Islet precursor cell (in vitro differentiated cells): Measurements from ENCODE around the gene CHRM3.
"Not testable (repeated sequence)": the region's sequence is repeated elsewhere in the genome, so short reads cannot be mapped to it uniquely, and the experiment has no call there.

Experiments
- DNase-seq: peaks from one replicate; pipeline ENCODE4 v3.0.0-alpha.2; 2018

The CHRM3 gene

DNA sequence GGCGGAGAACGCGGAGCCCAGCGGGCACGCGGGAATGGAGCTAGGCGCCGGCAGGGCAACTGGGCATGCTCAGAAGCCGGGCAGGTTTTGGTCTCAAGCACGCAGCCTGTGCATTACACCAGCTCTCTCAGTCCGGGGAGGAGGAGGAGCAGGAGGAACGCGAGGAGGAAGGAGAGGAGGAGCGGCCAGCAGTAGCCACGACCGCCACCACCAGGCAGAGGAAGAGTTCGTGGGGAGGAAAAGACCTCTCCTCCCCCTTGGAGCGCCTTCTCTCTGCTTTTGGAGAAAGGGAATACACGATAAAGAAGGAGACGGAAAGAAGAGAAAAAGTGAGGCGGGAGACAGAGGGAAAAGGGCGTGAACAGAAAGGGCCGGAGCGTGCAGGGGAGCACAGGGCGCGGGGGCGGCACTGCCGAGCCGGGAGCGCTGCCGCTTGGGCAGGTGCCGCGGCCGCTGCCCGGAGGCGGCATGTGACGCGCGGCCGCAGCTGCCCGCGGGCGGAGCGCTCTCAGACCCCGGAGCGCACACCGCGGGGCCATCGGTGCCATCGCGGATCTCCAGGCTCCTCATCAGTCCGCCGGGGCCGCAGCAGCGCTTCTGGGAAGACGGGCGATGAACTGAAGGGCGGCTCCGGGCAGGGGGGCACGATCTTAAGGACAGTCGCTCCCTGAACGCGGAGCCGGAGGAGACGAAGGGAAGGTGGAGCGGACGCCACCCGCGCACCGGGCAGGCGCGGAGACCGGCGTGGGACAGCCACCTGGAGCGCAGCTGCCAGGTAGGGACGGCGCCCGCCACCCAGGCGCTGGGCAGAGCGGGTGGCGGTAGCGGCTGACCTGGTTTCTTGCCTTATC, at the start of gene CHRM3:
CHRM3 (plus strand) TSS at position 116 of the 851 bp plus-strand sequence. CDS start 520,884 bp downstream, outside the sequence.
- DNase-seq = peak; percentile 90

DNA sequence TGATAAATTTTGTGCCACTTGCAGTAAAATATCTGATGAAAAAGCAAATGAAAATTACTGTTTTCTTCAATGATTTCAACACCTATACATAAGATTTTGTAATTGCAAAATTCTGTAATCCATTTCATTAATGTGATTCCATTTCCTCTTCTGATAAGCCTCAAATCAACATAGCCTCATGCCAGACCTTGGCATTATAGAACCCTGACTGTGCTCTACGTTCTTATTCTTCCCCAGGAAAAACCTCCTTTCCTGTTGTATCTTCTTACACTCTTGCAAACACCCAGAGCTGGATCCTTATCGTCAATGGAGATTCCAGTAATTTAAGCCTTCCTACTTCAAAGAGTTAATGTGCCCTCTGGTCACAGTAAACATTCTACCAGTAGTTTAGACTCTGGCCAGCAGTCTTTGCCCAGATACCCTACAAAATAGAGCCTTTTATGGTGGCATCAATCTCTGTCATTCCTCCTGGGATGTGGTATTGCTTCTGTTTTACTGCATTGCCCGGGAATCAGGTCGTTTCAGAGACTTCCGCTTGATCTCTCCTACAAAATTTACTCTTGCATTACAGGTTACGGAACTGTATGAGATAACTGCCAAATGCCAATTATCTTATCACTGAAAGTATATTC, 48.5 kb upstream of the CHRM3 start:
- DNase-seq = peak; percentile 60

DNA sequence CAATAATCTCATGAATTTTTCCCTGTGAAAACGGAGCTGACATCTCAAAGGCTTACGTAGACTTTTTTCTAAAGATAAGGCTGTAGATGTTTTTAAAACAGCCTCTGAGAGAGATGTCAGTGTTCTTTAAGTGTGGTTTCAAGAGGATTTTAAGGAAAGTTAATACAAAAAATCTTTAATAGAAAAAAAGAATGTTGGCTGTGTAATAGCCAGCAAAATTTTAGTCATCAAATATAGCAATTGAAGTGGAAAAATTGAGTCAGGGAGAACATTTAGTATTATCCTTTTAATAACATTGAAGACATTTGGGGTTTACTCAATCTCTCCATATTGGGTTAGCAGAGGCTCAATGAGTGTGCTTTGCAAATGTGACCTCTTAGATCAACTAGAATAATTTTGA, 38.6 kb upstream of the CHRM3 start:
- no peak for DNase-seq

DNA sequence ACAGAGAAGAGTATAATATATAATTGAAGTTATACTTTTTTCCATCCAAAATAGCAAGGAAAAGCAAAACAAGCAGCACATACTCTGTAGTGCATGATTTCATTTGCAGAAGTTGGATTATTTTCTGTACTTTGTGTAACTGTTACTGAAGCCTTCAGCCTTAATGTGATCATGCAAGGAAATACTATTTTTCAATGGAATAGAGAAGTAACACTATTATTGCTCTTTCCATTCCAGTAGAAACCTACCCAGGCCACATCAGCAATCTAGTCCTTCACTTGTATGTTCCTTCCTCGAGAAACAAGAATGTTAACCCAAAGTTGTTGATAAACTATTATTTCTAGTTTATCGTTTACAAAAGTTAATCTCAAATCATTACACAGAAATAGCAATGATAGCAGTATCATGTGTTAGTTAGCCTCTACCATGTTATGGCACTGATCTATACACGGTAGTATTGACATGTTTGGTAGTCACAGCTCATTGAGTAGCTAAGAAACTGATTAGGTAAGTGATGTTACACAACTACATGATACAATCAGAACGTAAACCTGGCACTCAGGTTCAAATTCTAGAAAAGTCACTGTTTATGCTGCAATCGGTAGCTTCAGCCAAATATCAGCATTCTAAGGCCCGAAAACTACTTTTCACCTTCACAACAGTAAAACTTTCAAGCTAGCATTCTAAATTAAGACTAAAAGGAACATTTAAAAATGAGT, 37.6 kb upstream of the CHRM3 start:
- DNase-seq = no peak

DNA sequence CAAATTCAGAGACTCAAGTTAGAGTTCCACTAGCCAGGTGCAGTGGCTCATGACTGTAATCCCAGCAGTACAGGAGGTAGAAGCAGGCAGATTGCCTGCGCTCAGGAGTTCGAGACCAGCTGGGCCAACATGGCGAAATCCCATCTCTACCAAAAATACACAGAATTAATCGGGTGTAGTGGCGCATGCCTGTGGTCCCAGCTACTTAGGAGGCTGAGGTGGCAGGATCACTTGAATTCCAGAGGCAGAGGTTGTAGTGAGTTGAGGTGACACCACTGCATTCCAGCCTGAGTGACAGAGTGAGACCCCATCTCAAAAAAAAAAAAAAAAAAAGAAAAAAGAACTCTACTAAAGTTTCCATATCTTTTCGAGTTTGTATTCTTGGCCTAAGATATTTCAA, 36.7 kb upstream of the CHRM3 start:
- peak; percentile 54 for DNase-seq

DNA sequence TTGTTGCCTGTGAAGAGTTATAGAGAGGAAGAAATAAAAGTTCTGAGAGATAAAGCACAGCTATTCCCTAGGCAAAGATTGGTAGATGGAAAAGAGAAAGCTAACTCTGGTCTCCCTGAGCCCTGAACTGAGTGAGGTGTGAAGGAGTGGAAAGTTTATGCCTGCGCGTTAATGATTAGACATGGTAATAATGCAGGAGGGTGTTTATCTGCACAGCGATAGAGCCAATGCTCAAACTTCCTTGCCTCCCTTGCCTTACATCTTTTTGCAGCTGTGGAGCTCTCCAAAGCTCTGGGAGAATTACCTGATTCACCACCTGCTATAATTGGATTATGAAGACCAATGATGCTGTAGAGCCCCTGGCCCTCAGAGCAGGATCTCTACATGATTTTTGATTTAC, 32.8 kb upstream of the CHRM3 start:
- DNase-seq = no peak

DNA sequence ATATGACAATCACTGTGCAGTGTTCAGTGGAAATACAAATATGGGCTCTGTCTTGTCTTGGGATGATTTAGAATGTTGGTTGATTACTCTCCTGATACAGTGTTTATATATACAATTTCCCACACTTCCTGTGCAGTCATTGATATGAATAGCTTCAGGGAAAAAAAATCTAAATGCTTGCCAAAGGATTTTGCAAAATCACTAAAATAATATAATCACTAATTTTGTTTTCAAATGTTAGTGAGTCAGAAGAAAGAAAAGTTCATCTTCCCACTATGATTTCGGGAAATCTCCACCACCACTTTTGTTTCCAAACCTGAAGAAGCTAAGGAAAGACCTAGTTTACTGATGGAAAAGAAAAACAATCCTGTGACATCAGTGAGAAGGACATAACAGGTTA, 32.1 kb upstream of the CHRM3 start:
- no peak for DNase-seq

DNA sequence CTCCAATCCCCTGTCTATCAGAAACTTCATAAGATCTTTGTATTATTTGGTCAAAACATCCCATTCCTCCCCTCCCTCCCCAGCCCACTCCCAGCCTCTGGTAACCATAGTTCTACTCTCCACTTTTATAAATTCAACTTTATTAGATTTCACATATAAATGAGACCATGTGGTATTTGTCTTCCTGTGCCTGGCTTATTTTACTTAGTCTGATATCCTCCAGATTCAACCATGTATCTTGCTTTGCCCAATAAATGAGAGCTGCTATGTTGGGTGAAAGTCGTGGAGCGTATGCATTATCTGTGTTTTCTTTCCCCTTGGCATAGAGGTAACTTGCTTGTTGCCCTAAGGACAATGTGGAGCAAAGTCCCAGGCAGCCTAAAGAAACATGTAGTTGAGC, 28.5 kb upstream of the CHRM3 start:
- no peak for DNase-seq

DNA sequence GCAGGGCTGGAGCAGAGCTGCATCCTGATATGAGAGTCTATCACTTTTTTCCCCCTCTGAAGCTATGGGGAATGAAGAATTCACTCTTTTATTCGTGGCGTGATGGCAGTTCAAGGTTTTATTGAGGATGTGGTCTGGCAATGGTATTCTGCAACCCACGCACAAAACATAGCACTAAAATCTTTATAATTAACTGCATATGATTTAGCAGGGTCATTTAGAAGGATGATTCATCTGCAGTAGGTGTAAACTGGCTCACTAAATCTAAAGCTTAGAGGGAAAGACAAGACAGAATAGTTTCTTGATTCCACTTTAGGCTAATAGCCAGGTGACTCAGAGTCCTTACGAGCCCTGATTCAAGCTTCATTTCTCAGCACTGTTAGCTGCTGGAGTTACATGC, 25.0 kb upstream of the CHRM3 start:
- DNase-seq = no peak

DNA sequence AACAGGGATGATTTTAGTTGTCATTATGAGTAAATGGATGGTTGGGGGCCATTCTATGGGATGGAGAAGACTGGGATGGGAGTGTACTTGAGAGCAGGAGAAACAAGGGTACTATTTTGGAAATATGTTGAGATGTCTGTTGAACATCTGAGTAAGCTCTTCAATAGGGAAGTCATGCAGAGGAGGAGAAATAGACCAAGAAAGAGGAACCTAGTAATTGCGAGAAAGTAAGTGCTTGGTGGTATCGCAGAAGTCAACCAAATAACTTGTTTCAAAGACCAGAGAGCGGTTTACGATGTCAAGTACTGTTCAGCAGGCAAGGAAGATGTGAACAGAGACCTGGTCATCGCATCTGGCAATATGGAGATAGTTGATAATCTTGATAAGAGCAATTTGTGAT, 22.4 kb upstream of the CHRM3 start:
- no peak for DNase-seq

DNA sequence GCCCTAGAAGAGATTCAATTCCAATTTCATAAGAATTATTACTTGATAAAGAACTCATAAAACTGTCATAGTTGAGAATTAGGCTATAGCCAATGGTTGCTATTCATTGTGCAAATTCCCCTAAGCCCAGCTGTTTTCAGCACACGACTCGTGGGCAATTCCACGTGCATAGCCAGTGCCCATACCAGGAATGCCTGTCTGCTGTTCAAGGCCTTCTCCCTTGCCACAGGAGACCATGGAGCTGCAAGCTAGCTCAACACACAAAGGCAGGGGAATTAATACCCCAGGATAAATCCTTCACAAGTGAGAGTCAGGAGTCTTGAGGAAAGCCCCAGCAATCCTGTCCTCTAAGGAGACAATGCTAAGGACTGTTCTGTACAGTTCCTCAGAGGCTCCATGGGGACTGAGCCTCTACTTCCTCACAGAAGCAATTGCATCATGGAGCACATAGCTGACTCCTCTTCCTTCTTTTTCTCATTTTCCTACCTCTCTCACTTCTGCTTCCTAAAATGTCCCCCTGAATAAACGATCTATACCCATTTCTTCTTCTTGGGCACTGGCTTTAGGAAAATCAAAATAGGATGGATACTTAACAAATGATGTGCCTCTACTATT, 19.1 kb upstream of the CHRM3 start:
- no peak for DNase-seq

DNA sequence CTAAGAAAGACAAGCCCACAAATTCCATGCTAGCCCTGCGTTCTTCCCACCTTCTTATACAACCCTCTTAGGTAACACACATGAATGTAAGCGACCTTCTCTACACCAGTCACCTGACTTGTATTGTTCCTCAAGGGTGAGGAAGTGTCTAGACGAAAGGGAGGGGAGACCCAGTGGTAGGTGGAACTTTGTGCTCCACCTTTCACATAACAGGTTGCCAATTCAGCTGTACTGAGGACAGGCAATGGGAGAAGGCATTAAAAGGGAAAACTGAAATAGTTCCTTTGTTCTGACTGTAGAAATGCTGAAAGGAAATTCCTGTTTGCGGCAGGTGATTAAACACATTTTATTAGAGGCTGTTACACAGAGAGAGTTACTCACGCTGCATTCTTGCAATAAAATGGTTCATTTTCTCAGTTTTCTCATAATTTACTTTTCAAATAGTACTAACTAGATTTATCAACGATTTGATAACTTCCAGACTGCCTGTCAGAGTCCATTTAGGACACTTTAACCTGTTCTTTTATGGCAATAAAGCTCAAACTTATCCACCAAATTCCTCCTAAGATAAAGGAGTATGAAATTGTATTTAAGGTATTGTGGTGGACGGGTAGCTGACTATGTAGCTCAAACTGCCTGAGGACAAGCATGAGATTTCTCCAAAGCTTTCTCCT, 17.8 kb upstream of the CHRM3 start:
- peak; percentile 63 for DNase-seq

DNA sequence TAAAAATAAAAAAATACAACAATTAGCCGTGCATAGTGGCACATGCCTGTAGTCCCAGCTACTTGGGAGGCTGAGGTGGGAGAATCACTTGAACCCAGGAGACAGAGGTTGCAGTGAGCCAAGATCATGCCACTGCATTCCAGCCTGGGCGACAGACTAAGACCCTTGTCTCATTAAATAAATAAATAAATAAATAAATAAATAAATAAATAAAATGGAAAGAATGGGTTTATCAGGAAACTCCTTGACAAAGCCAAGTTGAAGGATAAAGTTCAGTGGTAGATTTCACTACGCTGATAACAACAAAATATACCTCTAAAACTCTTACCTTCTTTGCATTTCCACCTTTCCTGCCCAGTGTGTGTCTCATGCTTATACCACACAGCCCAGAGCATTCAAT, 15.5 kb upstream of the CHRM3 start:
- not testable (repeated sequence) for DNase-seq

DNA sequence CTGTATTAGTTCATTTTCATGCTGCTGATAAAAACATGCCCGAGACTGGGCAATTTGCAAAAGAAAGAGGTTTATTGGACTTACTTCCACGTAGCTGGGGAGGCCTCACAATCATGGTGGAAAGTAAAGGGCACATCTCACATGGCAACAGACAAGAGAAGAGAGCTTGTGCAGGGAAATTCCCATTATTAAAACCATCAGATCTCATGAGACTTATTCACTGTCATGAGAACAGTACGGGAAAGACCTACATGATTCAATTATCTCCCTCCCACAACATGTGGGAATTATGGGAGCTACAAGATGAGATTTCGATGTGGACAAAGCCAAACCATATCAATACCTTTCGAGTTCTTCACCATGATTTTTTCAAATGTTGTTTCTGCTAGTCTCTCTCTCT, 3.7 kb upstream of the CHRM3 start:
- no peak for DNase-seq

DNA sequence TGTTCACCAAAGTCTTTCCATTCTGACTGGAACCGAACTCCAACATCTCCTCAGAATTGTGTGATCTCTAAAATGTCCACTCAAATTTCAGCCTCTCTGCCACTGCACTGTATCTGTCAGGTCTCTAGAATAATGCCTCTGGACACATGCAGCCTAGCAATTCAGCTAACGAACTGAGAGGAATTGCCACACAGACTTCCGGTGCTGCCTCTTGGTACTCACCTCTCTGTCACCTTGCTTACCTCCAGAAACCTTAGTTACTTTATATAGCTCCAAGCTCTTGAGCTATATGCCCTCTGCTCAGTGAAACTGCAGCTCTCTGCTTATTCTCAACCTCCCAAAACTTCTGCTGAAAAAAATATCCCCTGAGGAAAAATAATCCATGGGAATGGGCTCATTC, 2.7 kb upstream of the CHRM3 start:
- no peak for DNase-seq

DNA sequence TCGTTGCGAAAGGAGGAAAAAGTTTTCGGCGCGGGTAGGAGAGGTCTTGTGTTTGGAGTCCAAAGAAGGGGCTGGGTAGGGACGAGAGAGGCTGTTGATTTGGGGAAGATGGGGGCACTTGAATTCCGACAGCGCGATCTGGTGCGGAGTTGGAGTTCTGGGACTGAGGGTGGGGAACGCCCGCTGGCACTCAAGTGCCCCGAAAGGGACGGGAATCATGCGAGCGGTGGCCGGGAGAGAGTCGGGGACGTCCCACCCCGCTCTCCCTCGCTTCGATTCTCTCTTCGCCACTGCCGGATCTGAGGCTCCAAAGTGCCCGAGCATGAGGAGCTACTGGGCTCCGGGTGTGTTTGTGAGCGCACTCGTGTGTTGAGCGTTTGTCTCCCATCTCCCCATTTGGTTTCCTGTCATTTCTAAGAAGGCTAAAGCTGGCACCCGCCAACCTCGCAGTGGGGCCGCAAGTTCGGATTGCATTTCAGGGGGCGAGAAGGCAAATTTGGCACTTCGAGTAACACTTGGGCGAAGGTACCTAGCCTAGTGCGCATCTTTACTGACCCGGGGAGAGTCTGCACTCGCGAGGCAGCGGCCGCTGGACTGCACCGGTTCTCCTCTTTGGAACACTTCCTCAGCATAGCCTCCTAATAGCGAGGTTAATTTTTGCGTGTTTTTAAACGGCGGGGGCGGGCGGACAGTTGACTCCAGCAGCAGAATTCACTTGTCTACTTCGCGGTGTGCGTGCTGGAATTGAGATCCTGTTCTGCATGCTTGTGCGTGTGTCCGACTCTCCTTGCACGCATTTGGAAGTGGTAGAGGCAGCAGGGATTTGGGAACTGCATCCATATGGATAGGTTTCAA, 1.2 kb downstream of the CHRM3 start:
- DNase-seq = peak; percentile 63

DNA sequence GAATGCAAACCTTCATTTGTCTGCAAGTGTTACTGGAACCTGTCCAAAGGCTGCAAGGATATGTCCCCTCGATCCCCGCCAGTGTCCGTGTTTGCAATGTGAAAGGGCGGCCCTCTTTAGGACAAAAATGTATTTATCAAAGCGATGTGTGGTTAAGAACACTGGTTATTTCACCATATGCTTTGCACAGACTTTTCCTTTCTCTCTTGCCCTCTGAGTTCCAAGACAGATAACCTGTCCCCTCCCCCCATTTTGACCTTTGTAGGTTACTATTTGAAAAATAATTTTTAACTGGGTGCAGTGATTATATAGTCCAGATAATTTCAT, 1.8 kb downstream of the CHRM3 start:
- DNase-seq = no peak

DNA sequence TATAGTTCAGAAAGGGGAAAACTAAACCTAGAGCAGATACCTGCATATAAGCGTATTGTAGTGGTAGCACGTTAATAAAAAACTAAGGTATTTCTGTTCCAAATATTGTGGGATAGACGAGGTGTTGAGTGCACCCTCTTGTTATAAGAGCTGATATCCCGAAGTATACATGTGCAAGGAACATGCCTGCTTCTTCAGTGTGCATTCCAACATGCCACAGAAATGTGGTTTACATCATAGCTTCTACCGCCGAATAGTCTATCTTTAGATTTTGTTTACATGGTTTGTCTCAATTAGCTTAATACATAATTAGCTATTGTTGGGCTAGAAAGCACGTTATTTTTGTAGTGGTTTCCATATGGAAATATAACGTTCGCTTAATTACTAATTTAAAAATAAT, 2.2 kb downstream of the CHRM3 start:
- no peak for DNase-seq

DNA sequence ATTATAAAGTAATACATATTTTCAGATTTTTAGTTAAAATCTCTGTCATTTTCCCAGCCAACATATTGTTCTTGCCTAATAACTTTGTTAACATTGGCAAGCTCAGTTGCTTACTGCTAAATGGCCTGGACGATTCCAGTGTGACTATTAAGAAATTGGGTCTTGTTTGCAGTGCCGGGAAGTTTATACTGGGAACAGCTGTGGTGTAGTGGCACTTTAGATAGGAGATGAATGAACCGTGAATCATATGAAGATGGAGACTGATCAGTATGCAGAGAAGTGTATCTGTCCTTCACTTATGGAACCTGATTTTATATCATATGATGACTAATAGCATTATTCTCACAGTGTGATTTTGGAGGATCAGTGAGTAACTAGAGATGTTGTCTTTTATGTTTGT, 3.3 kb downstream of the CHRM3 start:
- no peak for DNase-seq

DNA sequence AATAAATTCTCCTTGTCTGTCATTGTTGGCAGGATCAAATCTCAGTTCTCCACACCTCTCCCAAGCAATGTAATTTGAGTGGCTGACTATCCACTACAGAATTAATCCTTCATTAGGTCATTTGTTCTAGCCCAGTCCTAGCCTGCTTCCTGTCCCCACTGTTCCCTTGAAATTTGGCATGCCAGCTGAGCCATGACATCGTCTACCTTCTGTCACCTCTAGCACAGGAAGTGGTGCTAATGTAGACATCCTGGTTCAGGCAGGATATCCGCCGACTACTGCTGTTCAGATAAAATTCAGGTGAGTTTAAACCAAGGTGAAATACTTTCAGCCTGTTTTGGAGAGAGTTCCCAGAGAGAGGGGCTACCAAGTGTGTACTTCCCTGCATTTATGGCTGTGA, 5.9 kb downstream of the CHRM3 start:
- DNase-seq = no peak

DNA sequence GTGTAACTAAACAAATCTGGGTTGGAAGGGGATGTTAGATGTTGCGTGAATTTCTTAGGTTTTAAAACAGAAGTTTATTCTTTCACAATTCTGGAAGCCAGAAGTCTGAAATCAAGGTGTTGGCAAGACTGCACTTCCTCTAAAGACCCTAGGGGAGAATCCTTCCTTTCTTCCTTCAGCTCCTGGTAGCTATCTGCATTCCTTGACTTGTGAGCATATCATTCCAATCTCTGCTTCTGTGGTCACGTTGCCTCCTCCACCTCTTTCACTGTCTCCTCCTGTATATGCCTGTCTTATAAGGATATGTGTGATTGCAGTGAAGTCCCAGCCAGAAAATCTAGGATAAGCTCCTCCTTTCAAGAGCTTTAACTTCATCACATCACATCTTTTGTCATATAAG, 7.7 kb downstream of the CHRM3 start:
- peak; percentile 65 for DNase-seq

DNA sequence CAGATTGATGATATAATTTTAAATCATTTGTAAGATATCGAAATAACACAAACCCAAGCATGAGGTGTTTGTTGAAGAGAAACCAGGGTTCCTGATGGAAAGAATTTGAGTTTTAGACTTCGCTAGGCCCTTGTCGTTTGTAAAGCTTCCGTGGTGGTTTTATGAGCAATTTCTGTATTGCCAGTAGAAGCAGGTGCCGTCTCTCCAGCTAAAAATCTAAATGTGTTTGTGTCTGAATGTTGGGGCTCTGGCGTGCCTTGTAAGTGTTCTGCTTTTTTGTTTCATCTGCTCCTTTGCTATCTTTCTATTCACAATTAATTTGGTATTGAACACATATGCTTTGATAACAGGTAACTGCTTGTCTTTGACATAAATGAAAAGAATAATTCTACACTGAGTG, 27.5 kb downstream of the CHRM3 start:
- DNase-seq = no peak
